ENCODE data around the gene TNFAIP2.

DNA sequence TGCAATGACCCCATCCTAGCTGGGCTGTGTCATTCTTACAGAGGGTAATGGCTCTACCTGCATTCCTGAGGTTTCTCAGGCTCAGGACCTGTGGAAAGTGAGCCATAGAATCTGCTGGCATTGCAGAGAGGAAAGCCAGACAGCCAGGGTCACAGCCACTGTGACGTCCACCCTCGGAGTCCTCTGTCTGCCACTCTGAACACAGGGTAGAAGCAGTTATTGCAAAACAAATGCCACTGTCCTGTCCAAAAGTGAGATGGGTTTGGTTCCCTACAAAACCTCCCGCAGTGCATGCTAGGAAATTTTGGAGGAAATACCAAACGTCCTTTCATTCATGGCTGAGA is 37.8 kb downstream of the TNFAIP2 start:
- TF ChIP-seq, protein P1, sequence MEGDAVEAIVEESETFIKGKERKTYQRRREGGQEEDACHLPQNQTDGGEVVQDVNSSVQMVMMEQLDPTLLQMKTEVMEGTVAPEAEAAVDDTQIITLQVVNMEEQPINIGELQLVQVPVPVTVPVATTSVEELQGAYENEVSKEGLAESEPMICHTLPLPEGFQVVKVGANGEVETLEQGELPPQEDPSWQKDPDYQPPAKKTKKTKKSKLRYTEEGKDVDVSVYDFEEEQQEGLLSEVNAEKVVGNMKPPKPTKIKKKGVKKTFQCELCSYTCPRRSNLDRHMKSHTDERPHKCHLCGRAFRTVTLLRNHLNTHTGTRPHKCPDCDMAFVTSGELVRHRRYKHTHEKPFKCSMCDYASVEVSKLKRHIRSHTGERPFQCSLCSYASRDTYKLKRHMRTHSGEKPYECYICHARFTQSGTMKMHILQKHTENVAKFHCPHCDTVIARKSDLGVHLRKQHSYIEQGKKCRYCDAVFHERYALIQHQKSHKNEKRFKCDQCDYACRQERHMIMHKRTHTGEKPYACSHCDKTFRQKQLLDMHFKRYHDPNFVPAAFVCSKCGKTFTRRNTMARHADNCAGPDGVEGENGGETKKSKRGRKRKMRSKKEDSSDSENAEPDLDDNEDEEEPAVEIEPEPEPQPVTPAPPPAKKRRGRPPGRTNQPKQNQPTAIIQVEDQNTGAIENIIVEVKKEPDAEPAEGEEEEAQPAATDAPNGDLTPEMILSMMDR (IDR thresholded peaks at IDR 0.05), result no peak
- TF ChIP-seq POLR2AphosphoS5 (IDR thresholded peaks at IDR 0.05; ENCODE audit: insufficient read depth in 1 of 2, low read depth in 1 of 2), result no peak
